Pancreas (tissue), 10 donors: ENCODE results near the gene NSMCE4A. TPM values are rescaled to one million over a fixed set of nuclear protein-coding genes. Genes with fewer than 3 reads are reported as not detected.

Experiments used
- ATAC-seq, 4 donors: fragments of 200-7000 bp; cut with Tn5 transposase; one replicate each; pipeline versions ENCODE4 v1.8.0 to v1.9.1; 2020; ENCODE audit warnings: mild to moderate bottlenecking in 4 of 4, moderate library complexity in 4 of 4
- DNase-seq, 6 donors: peaks; one replicate each; pipeline ENCODE4 v3.0.0-alpha.2; 2020
- FAIRE-seq: peaks from 2 replicates; lab custom pipeline; 2012; peaks lifted over from hg19 to GRCh38; lab: Jason Lieb, UNC
- H3K27ac ChIP-seq, 4 donors: fragments of 200-600 bp; sonication (generic); 1 replicate in 3 of 4; 2 replicates in 1 of 4; pipeline versions ENCODE4 v1.5.0 to v1.8.0; 2020
- H3K27me3 ChIP-seq, 4 donors: fragments of 200-600 bp; one replicate each; pipeline ENCODE4 v1.8.0; 2021
- H3K36me3 ChIP-seq, 3 donors: fragments of 200-600 bp; sonication (generic) in 1 of 3; one replicate each; pipeline versions ENCODE4 v1.5.0 to v1.8.0; 2020 to 2021
- H3K4me1 ChIP-seq, 3 donors: fragments of 200-600 bp; one replicate each; pipeline ENCODE4 v1.8.0; 2021
- H3K4me3 ChIP-seq, 4 donors: fragments of 200-600 bp; sonication (generic) in 2 of 4; one replicate each; pipeline versions ENCODE4 v1.5.0 to v1.8.0; 2020 to 2021
- H3K9me3 ChIP-seq, 4 donors: fragments of 200-600 bp; one replicate each; pipeline ENCODE4 v1.8.0; 2021
- CTCF ChIP-seq, 4 donors: fragments of 200-600 bp; sonication (generic) in 3 of 4; IDR thresholded peaks; one replicate each; pipeline versions ENCODE4 v1.5.0 to v1.8.0; 2021; ENCODE audit warnings: antibody characterized with exemption in 4 of 4
- WGBS, 2 donors: extraction: QIAGEN DNeasy Blood & Tissue Kit; methylation state at CpG; one replicate each; pipeline ENCODE4 v1.1.7; 2013; 5-methylcytosine and 5-hydroxymethylcytosine counted together
- intact Hi-C, 3 donors: fragments of 100-400 bp; cut with DNase I; formaldehyde crosslinking; loops; one replicate each; pipeline versions ENCODE4 v1.11.1 to v1.14.2; 2022
- polyA plus RNA-seq, 2 donors: library from polyadenylated mRNA; stranded (reverse); fragments of 200-250 nt; gene quantifications; one replicate each; pipeline ENCODE4 v1.2.3, GENCODE V29; 2013
- total RNA-seq, 6 donors: library from RNA; stranded (reverse); fragmentation: NEBNext Ultra II Directional in 4 of 6; extraction: Animal tissue kit (Norgen Biotek cat#: 25700) in 4 of 6; gene quantifications; one replicate each; pipeline versions ENCODE4 v1.2.1 to v1.2.4, GENCODE V29; 2021 to 2023
- donor health status: healthy with polysubstance abuse.
- donor health status: DM: no; HTN: no; CAD: no; lungs with moderate emphysema.
- donor health status: DM: no; HTN: no; CAD: no.
- donor health status: control.
- donor health status: control.
- donor health status: Bipolar disorder and iron deficiency.
- donor health status: DM: yes; HTN: yes; CAD: no.
- donor health status: DM: no; HTN: no; CAD: no.
- donor health status: DM: no; HTN: no; CAD: no.
- donor health status: DM: yes; HTN: yes; CAD: no.

Gene NSMCE4A
- total and polyA plus RNA-seq, 8 donors = 15.5 to 87.0 (median 24.5) TPM

- DNase-seq (no peak), ATAC-seq (peak in 2 of 4 donors; percentile 47 to 63), FAIRE-seq (no peak)
- intact Hi-C loops = no loop called here
- no peak overlapping the region for H3K27ac ChIP-seq
- no peak overlapping the region for H3K4me3 ChIP-seq
- H3K27me3 ChIP-seq = no peaks in the 10 kb centered on the region
- no peaks in the 10 kb centered on the region for H3K9me3 ChIP-seq
- WGBS, 2 donors = 72 to 85% methylated on average over 7 of the region's 7 CpGs
- TF ChIP-seq CTCF (IDR thresholded peaks at IDR 0.05) = no peak
- no peaks in the 10 kb centered on the region for H3K36me3 ChIP-seq
- no peaks in the 10 kb centered on the region for H3K4me1 ChIP-seq
These were observed 27.4 kb downstream of the NSMCE4A start for GRCh38 chr10:121947343-121948330.

GRCh38 chr10:121942749-121943416 lies 32.1 kb downstream of the NSMCE4A start:
- intact Hi-C loops = no loop called here
- DNase-seq = no peak
- H3K4me3 ChIP-seq = no peak overlapping the region
- 62 to 93% methylated on average over 2 of the region's 2 CpGs for WGBS, 2 donors
- H3K9me3 ChIP-seq = no peaks in the 10 kb centered on the region
- no peak for TF ChIP-seq CTCF (IDR thresholded peaks at IDR 0.05)
- peak in 2 of 4 donors; percentile 27 to 58 for ATAC-seq
- no peaks in the 10 kb centered on the region for H3K27me3 ChIP-seq
- H3K27ac ChIP-seq = no peak overlapping the region
- no peaks in the 10 kb centered on the region for H3K36me3 ChIP-seq
- H3K4me1 ChIP-seq = no peaks in the 10 kb centered on the region
- FAIRE-seq = no peak

- Histone ChIP-seq H3K27ac (no peak overlapping the region), H3K27me3 (no peaks in the 10 kb centered on the region), H3K9me3 (no peaks in the 10 kb centered on the region), H3K4me1 (no peaks in the 10 kb centered on the region), H3K36me3 (no peaks in the 10 kb centered on the region), H3K4me3 (no peak overlapping the region)
- intact Hi-C loops = no loop called here
- TF ChIP-seq CTCF (IDR thresholded peaks at IDR 0.05) = no peak
- ATAC-seq (no peak), DNase-seq (no peak), FAIRE-seq (no peak)
- WGBS, 2 donors = 76 to 78% methylated on average over 3 of the region's 3 CpGs
These were observed 33.5 kb downstream of the NSMCE4A start for GRCh38 chr10:121941532-121941931.

- Histone ChIP-seq H3K36me3 (no peaks in the 10 kb centered on the region), H3K4me1 (peaks cover 0 to 8% (median 0%) of the 10 kb centered on the region in 3 donors), H3K9me3 (no peaks in the 10 kb centered on the region), H3K27ac (no peak overlapping the region), H3K27me3 (no peaks in the 10 kb centered on the region), H3K4me3 (no peak overlapping the region)
- TF ChIP-seq CTCF (IDR thresholded peaks at IDR 0.05) = no peak
- ATAC-seq = no peak
- WGBS, 2 donors = 95 to 97% methylated on average over 2 of the region's 2 CpGs
- intact Hi-C loops = no loop called here
- DNase-seq = no peak
- FAIRE-seq = no peak
These were observed 38.7 kb downstream of the NSMCE4A start for GRCh38 chr10:121936295-121936694.
